ENCODE results near the gene FYN. TPM values are rescaled to one million over a fixed set of nuclear protein-coding genes. Genes with fewer than 3 reads are reported as not detected.

Gene FYN
- total RNA-seq, 1 donor from 2014 or later, result 121 TPM

DNA sequence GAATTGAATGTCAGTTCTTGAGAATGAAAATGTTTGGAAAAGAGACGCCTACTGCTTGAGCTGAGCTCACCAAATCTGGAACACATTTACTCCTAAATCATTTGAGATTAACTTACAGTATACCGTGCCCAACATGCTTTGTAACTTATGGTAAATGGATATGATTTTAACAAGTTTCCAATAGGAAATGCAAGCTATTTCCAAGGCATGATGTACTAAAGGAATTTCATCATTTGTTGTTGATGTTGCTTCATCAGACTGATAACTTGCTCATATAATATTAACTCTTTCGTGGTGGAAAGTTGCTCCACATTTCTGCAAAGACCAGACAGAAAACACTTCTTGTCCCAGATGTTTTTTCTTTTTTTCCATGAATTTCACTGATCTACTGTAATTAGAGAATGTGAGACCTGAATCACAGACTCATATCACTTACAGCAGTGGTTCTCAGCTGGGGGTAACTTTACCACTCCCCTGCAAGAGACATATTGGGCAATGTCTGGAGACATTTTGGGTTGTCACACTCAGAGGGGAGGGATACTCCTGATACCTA is 151.0 kb downstream of the FYN start:
- TF ChIP-seq, protein P1, sequence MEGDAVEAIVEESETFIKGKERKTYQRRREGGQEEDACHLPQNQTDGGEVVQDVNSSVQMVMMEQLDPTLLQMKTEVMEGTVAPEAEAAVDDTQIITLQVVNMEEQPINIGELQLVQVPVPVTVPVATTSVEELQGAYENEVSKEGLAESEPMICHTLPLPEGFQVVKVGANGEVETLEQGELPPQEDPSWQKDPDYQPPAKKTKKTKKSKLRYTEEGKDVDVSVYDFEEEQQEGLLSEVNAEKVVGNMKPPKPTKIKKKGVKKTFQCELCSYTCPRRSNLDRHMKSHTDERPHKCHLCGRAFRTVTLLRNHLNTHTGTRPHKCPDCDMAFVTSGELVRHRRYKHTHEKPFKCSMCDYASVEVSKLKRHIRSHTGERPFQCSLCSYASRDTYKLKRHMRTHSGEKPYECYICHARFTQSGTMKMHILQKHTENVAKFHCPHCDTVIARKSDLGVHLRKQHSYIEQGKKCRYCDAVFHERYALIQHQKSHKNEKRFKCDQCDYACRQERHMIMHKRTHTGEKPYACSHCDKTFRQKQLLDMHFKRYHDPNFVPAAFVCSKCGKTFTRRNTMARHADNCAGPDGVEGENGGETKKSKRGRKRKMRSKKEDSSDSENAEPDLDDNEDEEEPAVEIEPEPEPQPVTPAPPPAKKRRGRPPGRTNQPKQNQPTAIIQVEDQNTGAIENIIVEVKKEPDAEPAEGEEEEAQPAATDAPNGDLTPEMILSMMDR (IDR thresholded peaks at IDR 0.05), result no peak
- H3K4me3 Mint-ChIP-seq (ENCODE audit: unreplicated experiment), result no peak overlapping the region
- H3K4me1 Mint-ChIP-seq (ENCODE audit: unreplicated experiment), result peaks cover 37% of the 10 kb centered on the region
- H3K27me3 Mint-ChIP-seq (ENCODE audit: unreplicated experiment), result no peaks in the 10 kb centered on the region
- no peaks in the 10 kb centered on the region for H3K9me3 Mint-ChIP-seq (ENCODE audit: unreplicated experiment)
- no peak for DNase-seq (ENCODE audit: extremely low spot score, unreplicated experiment)
- H3K27ac Mint-ChIP-seq (ENCODE audit: unreplicated experiment), result peak overlapping the region; percentile 81
- peaks cover 14% of the 10 kb centered on the region for H3K36me3 Mint-ChIP-seq (ENCODE audit: unreplicated experiment)

- DNase-seq (ENCODE audit: extremely low spot score, unreplicated experiment), result no peak
- H3K27me3 Mint-ChIP-seq (ENCODE audit: unreplicated experiment), result no peaks in the 10 kb centered on the region
- H3K4me1 Mint-ChIP-seq (ENCODE audit: unreplicated experiment), result peaks cover 37% of the 10 kb centered on the region
- H3K36me3 Mint-ChIP-seq (ENCODE audit: unreplicated experiment), result peaks cover 14% of the 10 kb centered on the region
- peak overlapping the region; percentile 81 for H3K27ac Mint-ChIP-seq (ENCODE audit: unreplicated experiment)
- no peaks in the 10 kb centered on the region for H3K9me3 Mint-ChIP-seq (ENCODE audit: unreplicated experiment)
- no peak overlapping the region for H3K4me3 Mint-ChIP-seq (ENCODE audit: unreplicated experiment)
- TF ChIP-seq, protein P1 (IDR thresholded peaks at IDR 0.05), result peak; percentile 64
Measured at GRCh38 chr6:111721753-111722154, 151.5 kb downstream of the FYN start.

- Mint-ChIP-seq H3K4me3 (ENCODE audit: unreplicated experiment) (no peak overlapping the region), H3K27ac (ENCODE audit: unreplicated experiment) (peak overlapping the region; percentile 81), H3K9me3 (ENCODE audit: unreplicated experiment) (no peaks in the 10 kb centered on the region), H3K27me3 (ENCODE audit: unreplicated experiment) (no peaks in the 10 kb centered on the region), H3K4me1 (ENCODE audit: unreplicated experiment) (peaks cover 38% of the 10 kb centered on the region), H3K36me3 (ENCODE audit: unreplicated experiment) (peaks cover 18% of the 10 kb centered on the region)
- TF ChIP-seq, protein P1 (IDR thresholded peaks at IDR 0.05), result no peak
- DNase-seq (ENCODE audit: extremely low spot score, unreplicated experiment), result no peak
Measured at GRCh38 chr6:111720931-111721496, 152.2 kb downstream of the FYN start.

- H3K4me3 Mint-ChIP-seq (ENCODE audit: unreplicated experiment), result no peak overlapping the region
- H3K27me3 Mint-ChIP-seq (ENCODE audit: unreplicated experiment), result no peaks in the 10 kb centered on the region
- H3K36me3 Mint-ChIP-seq (ENCODE audit: unreplicated experiment), result peaks cover 30% of the 10 kb centered on the region
- H3K4me1 Mint-ChIP-seq (ENCODE audit: unreplicated experiment), result peaks cover 30% of the 10 kb centered on the region
- TF ChIP-seq, protein P1 (IDR thresholded peaks at IDR 0.05), result no peak
- no peak overlapping the region for H3K27ac Mint-ChIP-seq (ENCODE audit: unreplicated experiment)
- H3K9me3 Mint-ChIP-seq (ENCODE audit: unreplicated experiment), result no peaks in the 10 kb centered on the region
- DNase-seq (ENCODE audit: extremely low spot score, unreplicated experiment), result no peak
Measured at GRCh38 chr6:111718990-111719389, 154.3 kb downstream of the FYN start.

GRCh38 chr6:111718326-111718725 is 154.9 kb downstream of the FYN start:
- Mint-ChIP-seq H3K36me3 (ENCODE audit: unreplicated experiment) (peaks cover 32% of the 10 kb centered on the region), H3K4me1 (ENCODE audit: unreplicated experiment) (peaks cover 23% of the 10 kb centered on the region), H3K9me3 (ENCODE audit: unreplicated experiment) (no peaks in the 10 kb centered on the region), H3K27me3 (ENCODE audit: unreplicated experiment) (no peaks in the 10 kb centered on the region), H3K27ac (ENCODE audit: unreplicated experiment) (no peak overlapping the region), H3K4me3 (ENCODE audit: unreplicated experiment) (no peak overlapping the region)
- TF ChIP-seq, protein P1 (IDR thresholded peaks at IDR 0.05), result no peak
- DNase-seq (ENCODE audit: extremely low spot score, unreplicated experiment), result no peak
